ENCODE results near the gene DBT. TPM values are rescaled to one million over a fixed set of nuclear protein-coding genes. Genes with fewer than 3 reads are reported as not detected.

The DBT gene
- total and polyA plus RNA-seq, 2 donors (not counting 1 experiment from before 2014, with no cell fraction given) = 2.6 to 15.1 TPM

DNA sequence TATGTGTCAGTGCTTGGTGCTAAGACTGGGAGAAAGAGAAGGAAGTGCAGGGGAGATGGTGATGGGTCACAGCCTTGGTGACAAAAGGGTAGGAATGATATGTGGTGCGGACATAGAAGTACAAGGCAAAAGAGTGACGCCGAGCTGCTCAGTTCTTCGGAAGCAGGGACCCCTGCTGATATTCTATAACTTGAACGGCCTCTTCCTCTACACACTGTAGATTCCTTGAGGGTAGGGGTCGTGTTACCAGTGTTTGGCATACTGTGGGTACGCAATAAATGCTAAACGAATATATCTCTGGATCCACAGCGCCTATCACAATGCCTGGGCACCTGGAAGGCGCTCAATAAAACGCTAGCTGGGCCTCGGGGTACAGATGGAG, 488 bp downstream of the DBT start:
- Histone ChIP-seq H3K9ac (ENCODE audit: low read length) (peak overlapping the region; percentile 75), H3K27ac (ENCODE audit: low read length in 2 of 2) (peak overlapping the region; percentile 68 to 69), H2AFZ (ENCODE audit: insufficient read depth, low read depth, low read length, poor library complexity, severe bottlenecking) (peak overlapping the region; percentile 77), H4K20me1 (ENCODE audit: control insufficient read depth, insufficient read depth, low read length, poor library complexity, severe bottlenecking) (peaks cover 2% of the 10 kb centered on the region), H3K79me2 (ENCODE audit: control insufficient read depth, insufficient read depth, low read length) (peaks cover 19% of the 10 kb centered on the region), H3K4me2 (replicated peaks; ENCODE audit: low read depth, low read length, poor library complexity, severe bottlenecking) (peak overlapping the region; percentile 69), H3K4me3 (ENCODE audit: control extremely low read depth in 1 of 5, extremely low read depth in 1 of 5, insufficient read depth in 1 of 5, low read depth in 2 of 5, low read length in 4 of 5) (peak overlapping the region; percentile 61 to 99 (median 90)), H3K4me1 (ENCODE audit: control insufficient read depth in 2 of 2, insufficient read depth in 2 of 2, low read length in 2 of 2) (peaks cover 12 to 15% of the 10 kb centered on the region in 2 donors), H3K36me3 (replicated peaks in 1 of 2; ENCODE audit: control extremely low read depth in 1 of 2, control insufficient read depth in 1 of 2, extremely low read depth in 1 of 2, insufficient read depth in 2 of 2, low read length in 1 of 2) (no peaks in the 10 kb centered on the region), H3K27me3 (replicated peaks in 1 of 4; ENCODE audit: control extremely low read depth in 1 of 4, control insufficient read depth in 3 of 4, insufficient read depth in 4 of 4, low read length in 3 of 4) (no peaks in the 10 kb centered on the region), H3K9me3 (ENCODE audit: control extremely low read depth in 1 of 3, control insufficient read depth in 2 of 3, insufficient read depth in 1 of 3, low read length in 2 of 3) (no peaks in the 10 kb centered on the region)
- intact Hi-C loops (cut with micrococcal nuclease) = loop anchor here (1.0 to 10.0 kb wide), 5 partner anchors 17 to 394 kb away; partner anchors contain the start of genes AGL, RTCA and TRMT13
- peaks cover 13% of the 10 kb centered on the region for H3K4me1 Mint-ChIP-seq
- no peak overlapping the region for H3K4me3 Mint-ChIP-seq
- ATAC-seq (ENCODE audit: low read depth) = no peak
- POLR2A ChIA-PET = interaction anchor here (1.0 to 2.5 kb wide), 4 partner anchors 17 to 211 kb away, joined by 4 to 12 read pairs (median 7); partner anchors contain the start of genes CDC14A, RTCA, SASS6 and TRMT13
- TF ChIP-seq, protein P1, sequence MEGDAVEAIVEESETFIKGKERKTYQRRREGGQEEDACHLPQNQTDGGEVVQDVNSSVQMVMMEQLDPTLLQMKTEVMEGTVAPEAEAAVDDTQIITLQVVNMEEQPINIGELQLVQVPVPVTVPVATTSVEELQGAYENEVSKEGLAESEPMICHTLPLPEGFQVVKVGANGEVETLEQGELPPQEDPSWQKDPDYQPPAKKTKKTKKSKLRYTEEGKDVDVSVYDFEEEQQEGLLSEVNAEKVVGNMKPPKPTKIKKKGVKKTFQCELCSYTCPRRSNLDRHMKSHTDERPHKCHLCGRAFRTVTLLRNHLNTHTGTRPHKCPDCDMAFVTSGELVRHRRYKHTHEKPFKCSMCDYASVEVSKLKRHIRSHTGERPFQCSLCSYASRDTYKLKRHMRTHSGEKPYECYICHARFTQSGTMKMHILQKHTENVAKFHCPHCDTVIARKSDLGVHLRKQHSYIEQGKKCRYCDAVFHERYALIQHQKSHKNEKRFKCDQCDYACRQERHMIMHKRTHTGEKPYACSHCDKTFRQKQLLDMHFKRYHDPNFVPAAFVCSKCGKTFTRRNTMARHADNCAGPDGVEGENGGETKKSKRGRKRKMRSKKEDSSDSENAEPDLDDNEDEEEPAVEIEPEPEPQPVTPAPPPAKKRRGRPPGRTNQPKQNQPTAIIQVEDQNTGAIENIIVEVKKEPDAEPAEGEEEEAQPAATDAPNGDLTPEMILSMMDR (IDR thresholded peaks at IDR 0.05) = no peak
- TF ChIP-seq EZH2 (IDR thresholded peaks at IDR 0.05; ENCODE audit: borderline replicate concordance, insufficient read depth, low read depth, low read length, poor library complexity, severe bottlenecking) = no peak
- H3K27ac Mint-ChIP-seq = no peak overlapping the region
- H3K9me3 Mint-ChIP-seq (ENCODE audit: insufficient read depth) = no peaks in the 10 kb centered on the region
- no peaks in the 10 kb centered on the region for H3K27me3 Mint-ChIP-seq
- 3% methylated on average over 7 of the region's 12 CpGs for WGBS (ENCODE audit: insufficient coverage)
- DNase-seq = no peak
- CTCF ChIA-PET = interaction anchor here (0.8 to 1.0 kb wide), 2 partner anchors 102 to 210 kb away, joined by 3 read pairs; no protein-coding TSS in a partner anchor

GRCh38 chr1:100246738-100247137, 2.9 kb downstream of the DBT start:
- no peak overlapping the region for H3K27ac ChIP-seq (ENCODE audit: low read length in 2 of 2)
- H3K4me3 ChIP-seq (ENCODE audit: control extremely low read depth in 1 of 5, extremely low read depth in 1 of 5, insufficient read depth in 1 of 5, low read depth in 2 of 5, low read length in 4 of 5) = no peak overlapping the region
- no peaks in the 10 kb centered on the region for H3K9me3 Mint-ChIP-seq (ENCODE audit: insufficient read depth)
- peaks cover 16% of the 10 kb centered on the region for H3K4me1 Mint-ChIP-seq
- no peak overlapping the region for H3K9ac ChIP-seq (ENCODE audit: low read length)
- peaks cover 6% of the 10 kb centered on the region for H4K20me1 ChIP-seq (ENCODE audit: control insufficient read depth, insufficient read depth, low read length, poor library complexity, severe bottlenecking)
- no peaks in the 10 kb centered on the region for H3K27me3 Mint-ChIP-seq
- no peak overlapping the region for H3K27ac Mint-ChIP-seq
- H3K27me3 ChIP-seq (replicated peaks in 1 of 4; ENCODE audit: control extremely low read depth in 1 of 4, control insufficient read depth in 3 of 4, insufficient read depth in 4 of 4, low read length in 3 of 4) = no peaks in the 10 kb centered on the region
- no peaks in the 10 kb centered on the region for H3K9me3 ChIP-seq (ENCODE audit: control extremely low read depth in 1 of 3, control insufficient read depth in 2 of 3, insufficient read depth in 1 of 3, low read length in 2 of 3)
- H2AFZ ChIP-seq (ENCODE audit: insufficient read depth, low read depth, low read length, poor library complexity, severe bottlenecking) = no peak overlapping the region
- ATAC-seq (ENCODE audit: low read depth) (no peak), DNase-seq (no peak)
- intact Hi-C loops (cut with micrococcal nuclease) = loop anchor here (5.0 to 10.0 kb wide), 2 partner anchors 209 to 392 kb away; partner anchors contain the start of gene AGL
- no peak for TF ChIP-seq EZH2 (IDR thresholded peaks at IDR 0.05; ENCODE audit: borderline replicate concordance, insufficient read depth, low read depth, low read length, poor library complexity, severe bottlenecking)
- TF ChIP-seq, protein P1 (IDR thresholded peaks at IDR 0.05) = no peak
- ChIA-PET CTCF (no interaction called here), POLR2A (no interaction called here)
- WGBS (ENCODE audit: insufficient coverage) = 96% methylated on average over 2 of the region's 4 CpGs
- H3K79me2 ChIP-seq (ENCODE audit: control insufficient read depth, insufficient read depth, low read length) = peaks cover 30% of the 10 kb centered on the region
- H3K36me3 ChIP-seq (replicated peaks in 1 of 2; ENCODE audit: control extremely low read depth in 1 of 2, control insufficient read depth in 1 of 2, extremely low read depth in 1 of 2, insufficient read depth in 2 of 2, low read length in 1 of 2) = no peaks in the 10 kb centered on the region
- no peak overlapping the region for H3K4me2 ChIP-seq (replicated peaks; ENCODE audit: low read depth, low read length, poor library complexity, severe bottlenecking)
- peaks cover 12 to 15% of the 10 kb centered on the region in 2 donors for H3K4me1 ChIP-seq (ENCODE audit: control insufficient read depth in 2 of 2, insufficient read depth in 2 of 2, low read length in 2 of 2)
- H3K4me3 Mint-ChIP-seq = no peak overlapping the region

Data from B cell (primary cell).